A549 (cell line): Measurements from ENCODE around the gene IL11RA.

Source experiments
- EP300 ChIP-seq, 2 experiments: fragments of >200 bp; sonication (Bioruptor Twin); formaldehyde crosslinking; IDR thresholded peaks; 2 replicates in 1 of 2; 3 replicates in 1 of 2; pipeline ENCODE4 v1.6.1; 2016 to 2017
- FOSB ChIP-seq: fragments of 250-450 bp; sonication (Bioruptor Pico); IDR thresholded peaks from 2 replicates; pipeline ENCODE4 v1.5.0; 2020; ENCODE audit warnings: mild to moderate bottlenecking, moderate library complexity
- HDAC2 ChIP-seq: fragments of 200-600 bp; sonication (generic); IDR thresholded peaks from 2 replicates; pipeline ENCODE4 v1.6.1; 2016
- MAFK ChIP-seq: fragments of 450-650 bp; IDR thresholded peaks from 2 replicates; pipeline ENCODE4 v1.6.1; 2014; ENCODE audit not compliant: partially characterized antibody
- MAZ ChIP-seq: fragments of 150-350 bp; IDR thresholded peaks from 2 replicates; pipeline ENCODE4 v1.6.1; 2014; ENCODE audit warnings: antibody characterized with exemption, low read depth, low read length, borderline replicate concordance
- MYC ChIP-seq: IDR thresholded peaks from 2 replicates; pipeline ENCODE4 v1.6.1; 2012; ENCODE audit warnings: mild to moderate bottlenecking, inconsistent platforms, low read length, improper control_type of control experiment, borderline replicate concordance
- POLR2A ChIP-seq: IDR thresholded peaks from 2 replicates; pipeline ENCODE4 v1.6.1; 2012; ENCODE audit warnings: mild to moderate bottlenecking, low read length
- POLR2AphosphoS2 ChIP-seq: conservative IDR thresholded peaks from 2 replicates; pipeline ENCODE4 v1.6.1; 2012; ENCODE audit warnings: low read length, improper control_type of control experiment, inconsistent platforms
- SMC3 ChIP-seq: fragments of >200 bp; sonication (Bioruptor Twin); formaldehyde crosslinking; IDR thresholded peaks from 3 replicates; pipeline ENCODE4 v1.6.1; 2018; ENCODE audit warnings: inconsistent platforms
- ZSCAN20 ChIP-seq: fragments of 250-450 bp; sonication (Bioruptor Pico); IDR thresholded peaks from 2 replicates; pipeline ENCODE4 v1.8.0; 2022; ENCODE audit warnings: mild to moderate bottlenecking, moderate library complexity
- TF ChIP-seq, protein P1 (sequence below): fragments of >200 bp; sonication (Bioruptor Twin); formaldehyde crosslinking; IDR thresholded peaks from 3 replicates; pipeline ENCODE4 v1.5.1; 2016
- TF ChIP-seq, protein P2 (sequence below): fragments of 150-350 bp; IDR thresholded peaks from 2 replicates; pipeline ENCODE4 v1.6.1; 2014; ENCODE audit warnings: low read depth, mild to moderate bottlenecking, low read length
- TF ChIP-seq, protein P3 (sequence below): IDR thresholded peaks from 2 replicates; pipeline ENCODE4 v1.6.1; 2012
- TF ChIP-seq, protein P4 (sequence below): IDR thresholded peaks from 2 replicates; pipeline ENCODE4 v1.6.1; 2012

DNA sequence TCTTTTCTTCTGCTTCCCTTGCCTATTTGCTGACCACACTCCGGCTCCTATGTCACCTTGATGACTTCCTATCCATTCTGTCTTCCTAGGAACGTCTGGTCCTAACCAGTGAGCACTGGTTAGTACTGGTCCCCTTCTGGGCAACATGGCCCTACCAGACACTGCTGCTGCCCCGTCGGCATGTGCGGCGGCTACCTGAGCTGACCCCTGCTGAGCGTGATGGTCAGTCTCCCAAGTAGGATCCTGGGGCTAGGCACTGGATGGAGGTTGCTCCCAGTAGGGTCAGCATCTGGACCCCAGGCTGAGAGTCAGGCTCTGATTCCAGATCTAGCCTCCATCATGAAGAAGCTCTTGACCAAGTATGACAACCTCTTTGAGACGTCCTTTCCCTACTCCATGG, 3.3 kb upstream of the IL11RA start:
- TF ChIP-seq, protein P1, sequence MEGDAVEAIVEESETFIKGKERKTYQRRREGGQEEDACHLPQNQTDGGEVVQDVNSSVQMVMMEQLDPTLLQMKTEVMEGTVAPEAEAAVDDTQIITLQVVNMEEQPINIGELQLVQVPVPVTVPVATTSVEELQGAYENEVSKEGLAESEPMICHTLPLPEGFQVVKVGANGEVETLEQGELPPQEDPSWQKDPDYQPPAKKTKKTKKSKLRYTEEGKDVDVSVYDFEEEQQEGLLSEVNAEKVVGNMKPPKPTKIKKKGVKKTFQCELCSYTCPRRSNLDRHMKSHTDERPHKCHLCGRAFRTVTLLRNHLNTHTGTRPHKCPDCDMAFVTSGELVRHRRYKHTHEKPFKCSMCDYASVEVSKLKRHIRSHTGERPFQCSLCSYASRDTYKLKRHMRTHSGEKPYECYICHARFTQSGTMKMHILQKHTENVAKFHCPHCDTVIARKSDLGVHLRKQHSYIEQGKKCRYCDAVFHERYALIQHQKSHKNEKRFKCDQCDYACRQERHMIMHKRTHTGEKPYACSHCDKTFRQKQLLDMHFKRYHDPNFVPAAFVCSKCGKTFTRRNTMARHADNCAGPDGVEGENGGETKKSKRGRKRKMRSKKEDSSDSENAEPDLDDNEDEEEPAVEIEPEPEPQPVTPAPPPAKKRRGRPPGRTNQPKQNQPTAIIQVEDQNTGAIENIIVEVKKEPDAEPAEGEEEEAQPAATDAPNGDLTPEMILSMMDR, result no peak
- TF ChIP-seq, protein P2, sequence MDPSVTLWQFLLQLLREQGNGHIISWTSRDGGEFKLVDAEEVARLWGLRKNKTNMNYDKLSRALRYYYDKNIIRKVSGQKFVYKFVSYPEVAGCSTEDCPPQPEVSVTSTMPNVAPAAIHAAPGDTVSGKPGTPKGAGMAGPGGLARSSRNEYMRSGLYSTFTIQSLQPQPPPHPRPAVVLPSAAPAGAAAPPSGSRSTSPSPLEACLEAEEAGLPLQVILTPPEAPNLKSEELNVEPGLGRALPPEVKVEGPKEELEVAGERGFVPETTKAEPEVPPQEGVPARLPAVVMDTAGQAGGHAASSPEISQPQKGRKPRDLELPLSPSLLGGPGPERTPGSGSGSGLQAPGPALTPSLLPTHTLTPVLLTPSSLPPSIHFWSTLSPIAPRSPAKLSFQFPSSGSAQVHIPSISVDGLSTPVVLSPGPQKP, result no peak
- TF ChIP-seq EP300 (IDR thresholded peaks at IDR 0.05) (no peak), ZSCAN20 (no peak), POLR2A (no peak), HDAC2 (no peak), MYC (no peak), MAZ (no peak), SMC3 (no peak), MAFK (no peak), FOSB (no peak), POLR2AphosphoS2 (no peak)
- TF ChIP-seq, protein P3, sequence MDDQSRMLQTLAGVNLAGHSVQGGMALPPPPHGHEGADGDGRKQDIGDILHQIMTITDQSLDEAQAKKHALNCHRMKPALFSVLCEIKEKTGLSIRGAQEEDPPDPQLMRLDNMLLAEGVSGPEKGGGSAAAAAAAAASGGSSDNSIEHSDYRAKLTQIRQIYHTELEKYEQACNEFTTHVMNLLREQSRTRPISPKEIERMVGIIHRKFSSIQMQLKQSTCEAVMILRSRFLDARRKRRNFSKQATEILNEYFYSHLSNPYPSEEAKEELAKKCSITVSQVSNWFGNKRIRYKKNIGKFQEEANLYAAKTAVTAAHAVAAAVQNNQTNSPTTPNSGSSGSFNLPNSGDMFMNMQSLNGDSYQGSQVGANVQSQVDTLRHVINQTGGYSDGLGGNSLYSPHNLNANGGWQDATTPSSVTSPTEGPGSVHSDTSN, result no peak
- TF ChIP-seq, protein P4, sequence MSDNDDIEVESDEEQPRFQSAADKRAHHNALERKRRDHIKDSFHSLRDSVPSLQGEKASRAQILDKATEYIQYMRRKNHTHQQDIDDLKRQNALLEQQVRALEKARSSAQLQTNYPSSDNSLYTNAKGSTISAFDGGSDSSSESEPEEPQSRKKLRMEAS, result no peak
